Tibial nerve (tissue), 3 donors: ENCODE data around the gene PLEKHB2.

Source experiments
- POLR2A ChIP-seq, 2 donors: fragments of 450-650 bp; IDR thresholded peaks; one replicate each; pipeline ENCODE4 v1.6.1; 2017; ENCODE audit warnings: antibody characterized with exemption in 2 of 2, mild to moderate bottlenecking in 2 of 2, moderate library complexity in 2 of 2
- TF ChIP-seq, protein P1 (sequence below), 5 experiments: fragments of 200-600 bp in 3 of 5; fragments of 450-650 bp in 2 of 5; sonication (generic) in 3 of 5; IDR thresholded peaks; one replicate each; pipeline ENCODE4 v1.5.1; 2016 to 2019; ENCODE audit warnings: antibody characterized with exemption in 5 of 5, mild to moderate bottlenecking in 3 of 5, moderate library complexity in 2 of 5

DNA sequence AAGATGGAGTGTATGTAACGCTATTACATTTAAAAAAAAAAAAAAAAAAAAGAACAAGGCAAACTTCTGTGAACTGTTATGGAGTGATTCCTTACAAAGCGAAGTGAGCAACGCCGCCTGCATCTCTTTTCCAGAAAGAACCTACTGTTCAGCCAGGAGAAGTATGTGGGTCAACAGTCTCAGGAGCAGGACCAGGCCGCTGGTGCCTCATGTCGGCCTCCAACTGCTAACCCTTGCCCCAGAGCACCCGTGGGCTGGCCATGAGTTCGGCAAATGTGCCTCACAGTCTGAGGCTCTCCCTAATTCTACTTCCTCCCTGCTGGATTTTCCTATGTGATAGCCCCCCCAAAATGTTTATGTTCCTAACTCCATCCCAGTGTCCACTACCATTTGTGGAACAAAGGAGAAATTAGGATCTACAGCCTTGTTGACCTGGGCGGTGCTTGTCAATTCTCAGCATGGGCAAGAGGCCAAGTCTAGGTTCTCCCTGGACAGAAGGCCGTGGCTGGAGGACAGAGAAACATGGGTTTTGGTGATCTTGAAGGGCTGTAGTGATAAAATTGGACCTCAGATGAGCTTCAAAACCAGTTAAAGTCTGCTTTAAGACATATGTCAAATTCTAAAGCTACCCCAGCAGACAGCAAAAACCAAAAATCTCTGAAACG, 27.8 kb upstream of the PLEKHB2 start:
- TF ChIP-seq, protein P1, sequence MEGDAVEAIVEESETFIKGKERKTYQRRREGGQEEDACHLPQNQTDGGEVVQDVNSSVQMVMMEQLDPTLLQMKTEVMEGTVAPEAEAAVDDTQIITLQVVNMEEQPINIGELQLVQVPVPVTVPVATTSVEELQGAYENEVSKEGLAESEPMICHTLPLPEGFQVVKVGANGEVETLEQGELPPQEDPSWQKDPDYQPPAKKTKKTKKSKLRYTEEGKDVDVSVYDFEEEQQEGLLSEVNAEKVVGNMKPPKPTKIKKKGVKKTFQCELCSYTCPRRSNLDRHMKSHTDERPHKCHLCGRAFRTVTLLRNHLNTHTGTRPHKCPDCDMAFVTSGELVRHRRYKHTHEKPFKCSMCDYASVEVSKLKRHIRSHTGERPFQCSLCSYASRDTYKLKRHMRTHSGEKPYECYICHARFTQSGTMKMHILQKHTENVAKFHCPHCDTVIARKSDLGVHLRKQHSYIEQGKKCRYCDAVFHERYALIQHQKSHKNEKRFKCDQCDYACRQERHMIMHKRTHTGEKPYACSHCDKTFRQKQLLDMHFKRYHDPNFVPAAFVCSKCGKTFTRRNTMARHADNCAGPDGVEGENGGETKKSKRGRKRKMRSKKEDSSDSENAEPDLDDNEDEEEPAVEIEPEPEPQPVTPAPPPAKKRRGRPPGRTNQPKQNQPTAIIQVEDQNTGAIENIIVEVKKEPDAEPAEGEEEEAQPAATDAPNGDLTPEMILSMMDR (IDR thresholded peaks at IDR 0.05) = no peak
- no peak for TF ChIP-seq POLR2A (IDR thresholded peaks at IDR 0.05)
